GM19239 (cell line): ENCODE data around the gene TLE4.

Experiments used
- DNase-seq: peaks from one replicate; pipeline ENCODE4 v3.0.0; 2011; ENCODE audit warnings: low spot score; ENCODE audit not compliant: insufficient read length
- FAIRE-seq: peaks from 2 replicates; lab custom pipeline; 2011; peaks lifted over from hg19 to GRCh38; lab: Jason Lieb, UNC

TLE4 gene

DNA sequence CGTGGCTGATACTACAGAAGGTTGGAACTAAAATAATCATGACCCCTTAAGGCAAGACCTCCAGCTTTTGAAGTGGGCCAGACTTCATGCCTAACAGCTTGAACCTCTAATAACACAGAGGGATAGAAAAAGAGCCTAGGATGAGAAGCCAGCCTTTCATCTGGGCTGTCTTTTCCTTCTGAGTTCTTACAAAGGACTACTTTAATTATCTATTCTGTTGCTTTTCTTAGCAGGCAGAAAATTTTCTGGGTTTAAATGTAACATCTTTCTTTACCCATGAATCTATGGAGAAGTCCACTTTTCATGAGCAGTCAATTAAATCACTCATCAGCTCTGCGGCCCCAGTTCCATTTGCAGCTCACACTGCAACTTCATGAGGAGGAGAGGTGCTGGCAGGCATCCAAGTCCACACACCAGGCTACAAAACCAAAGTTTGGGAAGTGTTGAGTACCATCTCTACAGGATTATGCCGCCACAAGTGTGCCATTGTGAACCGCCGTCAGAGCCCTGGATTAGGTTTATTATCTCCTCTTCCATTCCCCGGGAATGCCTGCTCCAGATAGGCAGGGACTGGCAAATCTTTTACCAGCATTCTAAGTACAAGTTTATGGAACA, 192.0 kb downstream of the TLE4 start:
- no peak for DNase-seq
- FAIRE-seq, result no peak

DNA sequence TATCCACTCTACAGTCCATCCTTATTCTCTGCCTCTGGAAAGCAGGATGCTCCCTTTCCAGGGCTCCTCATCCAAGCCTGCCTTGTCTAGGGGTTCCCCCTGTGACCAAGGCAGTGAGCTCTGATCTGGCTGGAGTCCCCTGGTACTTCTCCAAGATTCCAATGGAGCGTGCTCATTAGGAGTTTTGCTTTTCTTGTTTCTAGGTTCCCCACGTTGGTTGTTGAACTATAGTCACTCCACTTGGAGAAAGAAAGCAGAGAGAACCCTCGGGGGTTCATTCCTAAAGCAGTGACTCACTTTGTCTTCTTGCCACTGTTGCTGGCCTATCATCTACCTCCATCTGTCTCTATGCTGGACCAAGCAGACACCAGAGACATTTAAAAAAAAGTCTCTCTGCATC, 192.6 kb downstream of the TLE4 start:
- FAIRE-seq, result no peak
- DNase-seq, result no peak

- no peak for FAIRE-seq
- DNase-seq, result no peak
Observed at GRCh38 chr9:79765466-79765865, 193.7 kb downstream of the TLE4 start.

DNA sequence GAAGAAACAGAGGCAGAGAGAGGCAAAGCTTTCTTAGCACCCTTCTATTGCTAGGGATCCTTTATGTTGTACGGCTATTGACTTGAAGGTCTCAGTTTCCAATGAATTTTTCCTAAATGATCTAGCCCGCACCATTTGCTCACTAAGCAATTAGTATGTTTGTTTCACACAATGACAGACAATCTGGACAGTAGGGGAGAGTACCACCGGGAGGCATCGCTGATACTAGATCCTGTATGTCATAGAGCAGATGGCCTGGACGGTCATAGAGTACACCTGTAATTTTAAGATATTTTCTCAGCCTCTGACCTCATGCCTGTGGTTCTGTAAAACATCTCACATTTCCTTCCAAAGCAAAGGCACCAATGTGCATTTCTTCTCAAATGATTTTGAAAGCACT, 194.3 kb downstream of the TLE4 start:
- DNase-seq (no peak), FAIRE-seq (no peak)

DNA sequence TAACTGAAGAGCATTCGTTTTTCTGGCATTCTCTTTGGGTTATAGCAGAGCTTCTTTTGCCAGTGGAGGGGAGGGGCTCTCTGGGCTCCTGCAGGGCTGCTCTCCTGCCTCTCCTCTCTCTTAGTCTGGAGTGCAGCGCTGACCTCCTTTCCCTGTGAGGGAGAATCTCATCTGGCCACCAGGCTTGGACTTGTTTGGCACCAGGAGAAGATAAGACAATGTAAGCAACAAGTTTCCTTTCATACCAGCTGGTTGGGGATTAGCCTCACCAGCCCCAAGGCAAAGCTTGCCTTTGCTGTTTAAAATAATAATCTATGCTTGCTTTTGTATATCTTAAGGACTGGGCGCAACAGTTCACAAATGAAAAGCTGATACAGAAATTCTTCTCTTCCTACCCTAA, 196.4 kb downstream of the TLE4 start:
- DNase-seq (no peak), FAIRE-seq (no peak)

DNA sequence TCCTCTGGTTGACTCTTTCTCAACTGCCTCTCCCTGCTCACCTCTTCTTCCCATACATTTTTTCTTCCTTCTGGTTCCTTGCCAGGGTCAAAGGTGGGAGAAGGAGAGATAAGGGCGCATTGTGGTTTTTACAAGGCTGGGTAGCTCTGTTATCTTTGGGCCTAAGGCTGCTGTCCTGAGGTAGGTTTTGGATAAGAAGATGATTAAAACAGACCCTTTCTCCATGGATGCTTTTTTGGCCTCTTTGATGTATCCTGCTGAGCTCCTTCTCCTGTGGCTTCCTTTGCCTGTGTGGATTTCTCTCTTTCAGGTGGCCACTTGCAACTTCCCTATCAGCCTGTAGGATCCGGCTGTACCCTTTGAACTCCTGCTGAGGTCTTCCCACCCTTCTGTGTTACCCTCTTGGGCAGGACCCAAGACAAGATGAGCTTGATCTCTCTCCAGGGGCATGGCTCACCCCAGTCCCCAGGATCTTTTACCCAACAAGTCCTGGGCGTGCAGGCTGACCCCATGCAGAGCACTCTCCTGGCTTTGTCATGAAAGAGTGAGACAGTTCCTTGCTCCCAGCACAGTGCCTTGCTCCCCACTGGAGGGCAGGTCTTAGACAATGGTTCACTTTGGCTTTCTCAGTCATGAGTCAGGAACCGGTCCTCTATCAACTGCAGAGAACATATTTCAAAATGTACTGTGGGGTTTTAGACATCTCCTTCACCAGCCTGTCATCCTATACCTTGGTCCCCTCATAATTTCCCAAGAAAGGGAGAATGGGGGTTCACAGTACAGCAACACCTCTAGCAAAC, 197.9 kb downstream of the TLE4 start:
- no peak for DNase-seq

DNA sequence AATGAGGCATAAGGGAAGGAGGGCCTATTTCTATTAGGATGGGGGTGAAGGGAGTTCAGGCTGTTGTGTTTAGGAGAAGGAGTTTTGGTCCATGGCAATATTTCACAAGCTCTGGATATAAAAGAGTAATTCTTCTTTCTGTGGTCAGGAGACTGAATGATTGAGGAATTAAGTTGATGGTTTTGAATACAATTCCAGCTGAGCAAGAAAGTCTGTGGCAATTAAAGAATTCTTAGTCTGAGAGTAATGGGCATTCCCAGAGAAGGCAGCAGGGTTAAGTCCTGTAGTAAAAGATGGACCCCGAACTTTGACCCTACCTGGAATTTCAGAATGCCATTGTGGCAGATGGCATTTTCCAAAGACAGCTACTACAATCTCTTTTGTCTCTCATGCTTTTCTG, 202.6 kb downstream of the TLE4 start:
- DNase-seq (no peak), FAIRE-seq (no peak)

More for the DNA sequence above, 197.9 kb downstream of the TLE4 start:
- FAIRE-seq, result no peak
